Fibroblast of skin of abdomen (primary cell): Measurements from ENCODE around the gene RWDD1.
A peak's percentile ranks its signal among the peaks of the same experiment; 100 is the strongest.
"Not testable (repeated sequence)": the region's sequence is repeated elsewhere in the genome, so short reads cannot be mapped to it uniquely, and the experiment has no call there.

Experiments used
- DNase-seq: peaks from one replicate; pipeline ENCODE4 v3.0.0-alpha.2; 2013

RWDD1 gene

GRCh38 chr6:116560130-116560529 lies 11.2 kb upstream of the RWDD1 start:
- DNase-seq = no peak

- peak; percentile 70 for DNase-seq
These were observed 9.8 kb upstream of the RWDD1 start for GRCh38 chr6:116561377-116562018.

GRCh38 chr6:116562019-116562403 lies 9.3 kb upstream of the RWDD1 start:
- DNase-seq = no peak

GRCh38 chr6:116562614-116563013 lies 8.7 kb upstream of the RWDD1 start:
- DNase-seq = no peak

- DNase-seq = no peak
These were observed 7.5 kb upstream of the RWDD1 start for GRCh38 chr6:116563830-116564229.

- peak; percentile 82 for DNase-seq
These were observed 7.0 kb upstream of the RWDD1 start for GRCh38 chr6:116564311-116564710.

- DNase-seq = peak; percentile 26
These were observed 6.1 kb upstream of the RWDD1 start for GRCh38 chr6:116564921-116565872.

GRCh38 chr6:116568111-116568510 lies 3.2 kb upstream of the RWDD1 start:
- peak; percentile 67 for DNase-seq

- DNase-seq = no peak
These were observed 2.2 kb upstream of the RWDD1 start for GRCh38 chr6:116568821-116569755.

- DNase-seq = no peak
These were observed 338 bp downstream of the RWDD1 start for GRCh38 chr6:116571683-116572000.

- peak; percentile 32 for DNase-seq
These were observed 858 bp downstream of the RWDD1 start for GRCh38 chr6:116572162-116572561.

- no peak for DNase-seq
These were observed 3.9 kb downstream of the RWDD1 start for GRCh38 chr6:116575227-116575626.

- DNase-seq = no peak
These were observed 6.2 kb downstream of the RWDD1 start for GRCh38 chr6:116577486-116577885.

GRCh38 chr6:116578335-116578734 lies 7.0 kb downstream of the RWDD1 start:
- DNase-seq = no peak

GRCh38 chr6:116579143-116579542 lies 7.8 kb downstream of the RWDD1 start:
- no peak for DNase-seq

GRCh38 chr6:116580198-116580597 lies 8.9 kb downstream of the RWDD1 start:
- peak; percentile 78 for DNase-seq

- DNase-seq = no peak
These were observed 15.0 kb downstream of the RWDD1 start for GRCh38 chr6:116586276-116586675.

- DNase-seq = no peak
These were observed 15.4 kb downstream of the RWDD1 start for GRCh38 chr6:116586738-116587137.

GRCh38 chr6:116595247-116595646 lies 23.9 kb downstream of the RWDD1 start:
- no peak for DNase-seq

GRCh38 chr6:116596815-116597214 lies 25.5 kb downstream of the RWDD1 start:
- DNase-seq = peak; percentile 14

GRCh38 chr6:116603916-116604315 lies 32.6 kb downstream of the RWDD1 start:
- not testable (repeated sequence) for DNase-seq

- not testable (repeated sequence) for DNase-seq
These were observed 33.6 kb downstream of the RWDD1 start for GRCh38 chr6:116604868-116605267.

- DNase-seq = no peak
These were observed 34.6 kb downstream of the RWDD1 start for GRCh38 chr6:116605935-116606334.
